ENCODE measurements around the gene ZRSR2. TPM values are rescaled to one million over a fixed set of nuclear protein-coding genes. Genes with fewer than 3 reads are reported as not detected.
A peak's percentile ranks its signal among the peaks of the same experiment; 100 is the strongest.

The ZRSR2 gene
- polyA plus RNA-seq, 2 of the 4 experiments (the other 2 are of a cell fraction): 10.5 to 12.0 TPM

DNA sequence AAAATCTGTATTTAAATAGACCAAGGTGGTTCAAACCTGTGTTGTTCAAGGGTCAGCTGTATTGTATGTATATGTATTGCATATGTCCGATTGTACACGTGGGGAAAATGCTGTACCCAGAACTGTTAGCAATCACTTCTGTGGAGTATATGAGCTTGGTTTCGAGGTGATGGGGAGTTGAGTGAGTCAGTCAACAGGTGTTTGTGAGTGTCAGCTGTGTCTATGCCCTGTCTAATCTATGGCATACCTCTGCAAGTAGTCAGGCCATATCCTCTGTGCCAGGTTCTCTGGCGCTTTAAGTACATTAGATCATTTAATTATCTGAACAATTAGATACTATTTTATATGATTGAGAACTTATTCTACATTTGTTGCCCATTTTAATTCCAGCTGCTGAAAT lies 7.4 kb downstream of the ZRSR2 start:
- CTCF ChIA-PET: interaction anchor here (0.7 kb wide), 1 partner anchor 103 kb away, joined by 3 read pairs; no protein-coding TSS in a partner anchor

DNA sequence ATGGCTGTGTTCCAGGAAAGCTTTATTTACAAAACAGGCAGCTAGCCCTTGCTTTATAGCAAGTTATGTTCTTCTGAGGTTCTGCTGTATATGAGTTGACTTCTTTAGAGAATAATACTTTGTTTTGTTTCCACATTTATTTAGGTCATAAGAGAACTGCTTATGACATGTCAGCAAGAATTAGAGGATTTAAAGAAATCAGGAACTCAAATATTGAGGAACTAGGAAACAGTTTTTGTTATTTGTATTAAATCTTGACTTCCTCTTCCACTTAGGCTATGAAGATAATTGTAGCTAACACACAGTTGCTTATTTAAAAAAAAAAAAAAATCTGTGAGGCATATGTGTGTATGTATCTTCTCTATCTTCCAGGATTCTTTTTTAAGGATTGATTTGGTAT lies 14.3 kb downstream of the ZRSR2 start:
- ChIA-PET CTCF (interaction anchor here (1.1 to 1.6 kb wide), 2 partner anchors 11 to 12 kb away, joined by 3 to 4 read pairs; no protein-coding TSS in a partner anchor), POLR2A (no interaction called here)
- no peak for TF ChIP-seq JUN (IDR thresholded peaks at IDR 0.05)
- TF ChIP-seq GATA3 (IDR thresholded peaks at IDR 0.05; ENCODE audit: borderline replicate concordance): no peak
- TF ChIP-seq EHMT2 (IDR thresholded peaks at IDR 0.05; ENCODE audit: low read depth): no peak
- TF ChIP-seq PHF8 (IDR thresholded peaks at IDR 0.05; ENCODE audit: borderline replicate concordance, low read depth): no peak
- TF ChIP-seq EP300 (IDR thresholded peaks at IDR 0.05): no peak
- no peak for TF ChIP-seq JUNB (IDR thresholded peaks at IDR 0.05)
- TF ChIP-seq, protein P1, sequence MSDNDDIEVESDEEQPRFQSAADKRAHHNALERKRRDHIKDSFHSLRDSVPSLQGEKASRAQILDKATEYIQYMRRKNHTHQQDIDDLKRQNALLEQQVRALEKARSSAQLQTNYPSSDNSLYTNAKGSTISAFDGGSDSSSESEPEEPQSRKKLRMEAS (IDR thresholded peaks at IDR 0.05): no peak
- TF ChIP-seq HOXB5 (CRISPR knock-in tag; IDR thresholded peaks at IDR 0.05): no peak
- no peak for TF ChIP-seq HDAC2 (IDR thresholded peaks at IDR 0.05)
- no peak for TF ChIP-seq ZNF302 (CRISPR knock-in tag; IDR thresholded peaks at IDR 0.05)
- TF ChIP-seq KDM1A (IDR thresholded peaks at IDR 0.05; ENCODE audit: low read depth): no peak
- TF ChIP-seq RAD21 (conservative IDR thresholded peaks at IDR 0.05 in 1 of 2, IDR thresholded peaks at IDR 0.05 in 1 of 2): no peak
- TF ChIP-seq MAFK (IDR thresholded peaks at IDR 0.05; ENCODE audit: partially characterized antibody): no peak
- Histone ChIP-seq H3K4me2 (no peak overlapping the region), H3K9me3 (no peaks in the 10 kb centered on the region), H3K27ac (no peak overlapping the region), H3K4me3 (no peak overlapping the region), H3K4me1 (no peaks in the 10 kb centered on the region)
- ATAC-seq (no peak), DNase-seq (ENCODE audit: low read depth in 1 of 2, low spot score in 1 of 2) (no peak), FAIRE-seq (peak; percentile 23)

More for the DNA sequence above, 7.4 kb downstream of the ZRSR2 start:
- POLR2A ChIA-PET: no interaction called here
- no peak for DNase-seq (ENCODE audit: low read depth in 1 of 2, low spot score in 1 of 2)
- 90% methylated on average over 4 of the region's 4 CpGs for WGBS (ENCODE audit: missing lambda C conversion rate)
- Histone ChIP-seq H3K4me3 (no peak overlapping the region), H3K27ac (no peak overlapping the region), H3K4me1 (no peaks in the 10 kb centered on the region), H3K4me2 (no peak overlapping the region), H3K9me3 (no peaks in the 10 kb centered on the region)
- ATAC-seq: no peak
- TF ChIP-seq, protein P1 (IDR thresholded peaks at IDR 0.05): no peak
- TF ChIP-seq CBX8 (IDR thresholded peaks at IDR 0.05) (no peak), EHMT2 (IDR thresholded peaks at IDR 0.05; ENCODE audit: low read depth) (no peak), RARB (CRISPR knock-in tag; IDR thresholded peaks at IDR 0.05) (no peak), JUN (IDR thresholded peaks at IDR 0.05) (no peak), HOXA7 (CRISPR knock-in tag; IDR thresholded peaks at IDR 0.05) (no peak), BCL3 (IDR thresholded peaks at IDR 0.05) (no peak), ZNF302 (CRISPR knock-in tag; IDR thresholded peaks at IDR 0.05) (no peak), KDM1A (IDR thresholded peaks at IDR 0.05; ENCODE audit: low read depth) (no peak), ZSCAN20 (CRISPR knock-in tag; IDR thresholded peaks at IDR 0.05) (no peak), BHLHE40 (IDR thresholded peaks at IDR 0.05; ENCODE audit: low read depth, low read length) (no peak)
- TF ChIP-seq, protein P2, sequence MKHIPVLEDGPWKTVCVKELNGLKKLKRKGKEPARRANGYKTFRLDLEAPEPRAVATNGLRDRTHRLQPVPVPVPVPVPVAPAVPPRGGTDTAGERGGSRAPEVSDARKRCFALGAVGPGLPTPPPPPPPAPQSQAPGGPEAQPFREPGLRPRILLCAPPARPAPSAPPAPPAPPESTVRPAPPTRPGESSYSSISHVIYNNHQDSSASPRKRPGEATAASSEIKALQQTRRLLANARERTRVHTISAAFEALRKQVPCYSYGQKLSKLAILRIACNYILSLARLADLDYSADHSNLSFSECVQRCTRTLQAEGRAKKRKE (CRISPR knock-in tag; IDR thresholded peaks at IDR 0.05; ENCODE audit: low read depth): no peak
- TF ChIP-seq, protein P3, sequence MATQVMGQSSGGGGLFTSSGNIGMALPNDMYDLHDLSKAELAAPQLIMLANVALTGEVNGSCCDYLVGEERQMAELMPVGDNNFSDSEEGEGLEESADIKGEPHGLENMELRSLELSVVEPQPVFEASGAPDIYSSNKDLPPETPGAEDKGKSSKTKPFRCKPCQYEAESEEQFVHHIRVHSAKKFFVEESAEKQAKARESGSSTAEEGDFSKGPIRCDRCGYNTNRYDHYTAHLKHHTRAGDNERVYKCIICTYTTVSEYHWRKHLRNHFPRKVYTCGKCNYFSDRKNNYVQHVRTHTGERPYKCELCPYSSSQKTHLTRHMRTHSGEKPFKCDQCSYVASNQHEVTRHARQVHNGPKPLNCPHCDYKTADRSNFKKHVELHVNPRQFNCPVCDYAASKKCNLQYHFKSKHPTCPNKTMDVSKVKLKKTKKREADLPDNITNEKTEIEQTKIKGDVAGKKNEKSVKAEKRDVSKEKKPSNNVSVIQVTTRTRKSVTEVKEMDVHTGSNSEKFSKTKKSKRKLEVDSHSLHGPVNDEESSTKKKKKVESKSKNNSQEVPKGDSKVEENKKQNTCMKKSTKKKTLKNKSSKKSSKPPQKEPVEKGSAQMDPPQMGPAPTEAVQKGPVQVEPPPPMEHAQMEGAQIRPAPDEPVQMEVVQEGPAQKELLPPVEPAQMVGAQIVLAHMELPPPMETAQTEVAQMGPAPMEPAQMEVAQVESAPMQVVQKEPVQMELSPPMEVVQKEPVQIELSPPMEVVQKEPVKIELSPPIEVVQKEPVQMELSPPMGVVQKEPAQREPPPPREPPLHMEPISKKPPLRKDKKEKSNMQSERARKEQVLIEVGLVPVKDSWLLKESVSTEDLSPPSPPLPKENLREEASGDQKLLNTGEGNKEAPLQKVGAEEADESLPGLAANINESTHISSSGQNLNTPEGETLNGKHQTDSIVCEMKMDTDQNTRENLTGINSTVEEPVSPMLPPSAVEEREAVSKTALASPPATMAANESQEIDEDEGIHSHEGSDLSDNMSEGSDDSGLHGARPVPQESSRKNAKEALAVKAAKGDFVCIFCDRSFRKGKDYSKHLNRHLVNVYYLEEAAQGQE (IDR thresholded peaks at IDR 0.05): no peak
- FAIRE-seq: no peak
